NK-92 (cell line): ENCODE data around the gene CYP46A1.

Experiments
- DNase-seq: peaks from one replicate; lab custom pipeline; 2025; ENCODE audit not compliant: unreplicated experiment; lab: John Stamatoyannopoulos, UW

CYP46A1 gene

GRCh38 chr14:99774556-99775307 lies 90.6 kb downstream of the CYP46A1 start:
- DNase-seq: no peak

DNA sequence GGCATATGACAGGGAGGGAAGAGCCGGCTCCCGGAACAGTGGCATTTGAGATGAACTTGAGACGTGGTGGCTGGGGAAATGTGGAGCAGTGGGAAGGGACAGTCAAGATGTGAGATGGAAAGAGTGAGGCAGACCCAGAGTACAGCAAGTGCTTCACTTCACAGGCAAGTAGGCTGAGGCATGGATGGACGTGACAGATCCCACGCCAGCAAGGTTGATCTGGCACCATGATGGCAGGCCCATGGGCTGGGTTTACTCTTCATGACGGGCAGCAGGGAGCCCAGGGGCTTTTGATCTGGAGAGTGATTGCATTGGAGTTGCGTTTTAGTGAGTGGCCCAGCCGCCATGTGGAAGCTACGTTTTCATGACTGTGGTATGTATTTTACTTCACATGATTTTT lies 91.3 kb downstream of the CYP46A1 start:
- no peak for DNase-seq
